ENCODE measurements around the gene KIAA0825.
"Not testable (repeated sequence)": the region's sequence is repeated elsewhere in the genome, so short reads cannot be mapped to it uniquely, and the experiment has no call there.

- TF ChIP-seq CTCF (conservative IDR thresholded peaks at IDR 0.05; ENCODE audit: low read length); EZH2phosphoT487 (IDR thresholded peaks at IDR 0.05; ENCODE audit: borderline replicate concordance, low read depth, low read length): not testable (repeated sequence)
Measured at GRCh38 chr5:94116317-94116716, 502.1 kb downstream of the KIAA0825 start.
